Lung (tissue), 12 donors: Measurements from ENCODE around the gene PHACTR3. TPM values are rescaled to one million over a fixed set of nuclear protein-coding genes. Genes with fewer than 3 reads are reported as not detected.

Experiments
- ATAC-seq: fragments of 200-7000 bp; cut with Tn5 transposase; one replicate; pipeline ENCODE4 v1.9.1; 2020; ENCODE audit warnings: moderate number of reproducible peaks; ENCODE audit not compliant: insufficient read depth, low FRiP score
- DNase-seq, 3 donors: peaks; one replicate each; pipeline ENCODE4 v3.0.0-alpha.2; 2013 to 2017
- H3K27ac ChIP-seq, 2 donors: one replicate each; pipeline ENCODE4 v1.5.1; 2013; ENCODE audit warnings: mild to moderate bottlenecking in 2 of 2, moderate library complexity in 2 of 2, control low read depth in 1 of 2, inconsistent platforms in 1 of 2, low read depth in 1 of 2, low read length in 1 of 2
- H3K27me3 ChIP-seq, 3 donors: one replicate each; pipeline ENCODE4 v1.5.1; 2013; ENCODE audit warnings: low read length in 2 of 3; ENCODE audit not compliant: control insufficient read depth in 3 of 3, insufficient read depth in 3 of 3
- H3K36me3 ChIP-seq, 4 donors: one replicate each; pipeline ENCODE4 v1.5.1; 2013; ENCODE audit warnings: low read length in 4 of 4, mild to moderate bottlenecking in 1 of 4, moderate library complexity in 1 of 4; ENCODE audit not compliant: control insufficient read depth in 4 of 4, insufficient read depth in 4 of 4
- H3K4me1 ChIP-seq, 5 donors: one replicate each; pipeline ENCODE4 v1.5.1; 2013; ENCODE audit warnings: low read length in 5 of 5, mild to moderate bottlenecking in 2 of 5, moderate library complexity in 1 of 5; ENCODE audit not compliant: control insufficient read depth in 5 of 5, insufficient read depth in 5 of 5
- H3K4me3 ChIP-seq: one replicate; pipeline ENCODE4 v1.5.1; 2013; ENCODE audit warnings: mild to moderate bottlenecking, control low read depth, moderate library complexity
- H3K9ac ChIP-seq, 2 donors: one replicate each; pipeline ENCODE4 v1.5.1; 2013; ENCODE audit warnings: low read length in 2 of 2, control low read depth in 1 of 2; ENCODE audit not compliant: insufficient read depth in 1 of 2
- H3K9me3 ChIP-seq, 4 donors: one replicate each; pipeline ENCODE4 v1.5.1; 2013; ENCODE audit warnings: low read length in 3 of 4, mild to moderate bottlenecking in 1 of 4, moderate library complexity in 1 of 4; ENCODE audit not compliant: control insufficient read depth in 4 of 4, insufficient read depth in 3 of 4
- CTCF ChIP-seq: IDR thresholded peaks from 2 replicates; pipeline ENCODE4 v1.5.1; 2012; ENCODE audit warnings: mild to moderate bottlenecking; ENCODE audit errors: control extremely low read depth, extremely low read depth
- WGBS, 2 donors: extraction: QIAGEN DNeasy Blood & Tissue Kit; methylation state at CpG; one replicate each; pipeline ENCODE4 v1.1.7; 2013; 5-methylcytosine and 5-hydroxymethylcytosine counted together
- polyA plus RNA-seq, 2 donors: library from polyadenylated mRNA; stranded (reverse); fragments of 200-250 nt; gene quantifications; one replicate each; pipeline ENCODE4 v1.2.1, GENCODE V29; 2013
- total RNA-seq, 2 donors: library from RNA; depleted of rRNA in 1 of 2; stranded (reverse); fragments of >200 nt in 1 of 2; gene quantifications; one replicate each; pipeline ENCODE4 v1.2.1, GENCODE V29; 2014 to 2021
- donor health status: control.
- donor health status: control.
- donor health status: Bipolar disorder and iron deficiency.
- donor health status: healthy.
- donor health status: DM: yes; HTN: yes; CAD: no.

The PHACTR3 gene
- total and polyA plus RNA-seq, 4 donors = 3.8 to 12.0 (median 5.9) TPM

- Histone ChIP-seq H3K36me3 (no peaks in the 10 kb centered on the region), H3K9ac (peak overlapping the region in 1 of 2 donors; percentile 0), H3K27ac (peak overlapping the region in 1 of 2 donors; percentile 38), H3K9me3 (no peaks in the 10 kb centered on the region), H3K4me1 (peaks cover 0 to 27% (median 5%) of the 10 kb centered on the region in 5 donors), H3K27me3 (peaks cover 0 to 16% (median 2%) of the 10 kb centered on the region in 3 donors), H3K4me3 (no peak overlapping the region)
- TF ChIP-seq CTCF = no peak
- WGBS, 2 donors = 55 to 66% methylated on average over 14 of the region's 14 CpGs
- ATAC-seq (no peak), DNase-seq (peak; percentile 47 to 73 (median 53))
Measured at GRCh38 chr20:59748619-59749191, 144.4 kb downstream of the PHACTR3 start.

DNA sequence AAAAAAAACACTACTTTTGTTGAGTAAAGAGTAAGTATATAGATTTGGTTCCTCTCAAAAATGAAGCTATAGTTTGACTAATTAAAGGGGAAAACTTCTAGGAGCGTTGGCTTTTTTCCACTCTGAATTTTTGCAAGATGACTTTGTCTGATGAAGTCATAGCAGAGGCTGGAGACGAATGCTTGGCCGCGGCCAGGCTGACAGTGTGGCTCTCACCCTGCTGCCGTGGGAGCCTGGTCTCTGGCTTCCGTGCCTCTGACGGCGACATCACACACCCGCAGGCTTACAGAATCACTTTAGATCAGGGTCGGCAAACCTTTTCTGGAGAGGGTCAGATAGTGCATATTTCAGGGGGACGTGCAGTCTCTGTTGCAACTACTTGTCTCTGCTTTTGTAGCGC is 145.0 kb downstream of the PHACTR3 start:
- DNase-seq = peak in 2 of 3 donors; percentile 43 to 57
- Histone ChIP-seq H3K36me3 (no peaks in the 10 kb centered on the region), H3K27me3 (peaks cover 0 to 19% (median 2%) of the 10 kb centered on the region in 3 donors), H3K4me3 (no peak overlapping the region), H3K9ac (no peak overlapping the region), H3K9me3 (no peaks in the 10 kb centered on the region), H3K27ac (no peak overlapping the region), H3K4me1 (peaks cover 0 to 27% (median 5%) of the 10 kb centered on the region in 5 donors)
- TF ChIP-seq CTCF = no peak
- 55 to 73% methylated on average over 12 of the region's 12 CpGs for WGBS, 2 donors
- no peak for ATAC-seq

DNA sequence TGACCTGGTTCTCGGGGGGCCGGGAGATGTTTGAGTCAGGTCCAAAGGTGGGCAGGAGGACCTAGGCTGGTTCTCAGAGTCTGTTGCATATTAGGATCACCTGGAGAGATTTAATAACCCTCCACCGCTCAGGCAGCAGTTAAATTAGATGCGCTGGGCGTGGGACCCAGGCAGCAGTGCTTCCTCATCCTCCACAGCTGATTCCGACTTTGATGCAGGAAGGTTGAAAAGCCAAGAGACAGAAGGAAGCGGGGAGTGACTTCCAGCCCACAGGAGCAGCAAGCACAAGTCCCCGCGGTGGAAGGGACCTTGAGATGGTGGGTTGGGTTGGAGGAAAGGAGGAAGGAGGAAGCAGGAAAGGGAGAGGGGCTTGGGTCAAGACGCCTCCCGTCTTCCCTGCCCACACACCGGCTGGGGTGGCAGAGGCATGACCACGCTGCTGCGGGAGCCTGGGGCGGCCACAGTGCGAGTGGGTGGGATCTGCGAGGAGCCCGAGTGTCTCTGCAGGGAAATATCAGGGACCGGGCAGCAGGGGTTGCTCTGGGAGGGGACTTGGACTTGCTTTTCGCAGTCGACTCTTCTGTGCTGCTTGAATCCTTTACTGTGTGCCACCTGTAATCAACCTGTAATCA is 146.0 kb downstream of the PHACTR3 start:
- H3K36me3 ChIP-seq = no peaks in the 10 kb centered on the region
- no peak for TF ChIP-seq CTCF
- ATAC-seq (no peak), DNase-seq (no peak)
- peaks cover 2 to 19% (median 3%) of the 10 kb centered on the region in 3 donors for H3K27me3 ChIP-seq
- H3K27ac ChIP-seq = no peak overlapping the region
- H3K4me3 ChIP-seq = no peak overlapping the region
- H3K9me3 ChIP-seq = no peaks in the 10 kb centered on the region
- H3K9ac ChIP-seq = no peak overlapping the region
- WGBS, 2 donors = 69 to 72% methylated on average over 21 of the region's 21 CpGs
- H3K4me1 ChIP-seq = peaks cover 0 to 27% (median 5%) of the 10 kb centered on the region in 5 donors
